Measurements from ENCODE around the gene CSN2. TPM values are rescaled to one million over a fixed set of nuclear protein-coding genes. Genes with fewer than 3 reads are reported as not detected.

CSN2 gene
- total RNA-seq, 1 donor, result not detected

DNA sequence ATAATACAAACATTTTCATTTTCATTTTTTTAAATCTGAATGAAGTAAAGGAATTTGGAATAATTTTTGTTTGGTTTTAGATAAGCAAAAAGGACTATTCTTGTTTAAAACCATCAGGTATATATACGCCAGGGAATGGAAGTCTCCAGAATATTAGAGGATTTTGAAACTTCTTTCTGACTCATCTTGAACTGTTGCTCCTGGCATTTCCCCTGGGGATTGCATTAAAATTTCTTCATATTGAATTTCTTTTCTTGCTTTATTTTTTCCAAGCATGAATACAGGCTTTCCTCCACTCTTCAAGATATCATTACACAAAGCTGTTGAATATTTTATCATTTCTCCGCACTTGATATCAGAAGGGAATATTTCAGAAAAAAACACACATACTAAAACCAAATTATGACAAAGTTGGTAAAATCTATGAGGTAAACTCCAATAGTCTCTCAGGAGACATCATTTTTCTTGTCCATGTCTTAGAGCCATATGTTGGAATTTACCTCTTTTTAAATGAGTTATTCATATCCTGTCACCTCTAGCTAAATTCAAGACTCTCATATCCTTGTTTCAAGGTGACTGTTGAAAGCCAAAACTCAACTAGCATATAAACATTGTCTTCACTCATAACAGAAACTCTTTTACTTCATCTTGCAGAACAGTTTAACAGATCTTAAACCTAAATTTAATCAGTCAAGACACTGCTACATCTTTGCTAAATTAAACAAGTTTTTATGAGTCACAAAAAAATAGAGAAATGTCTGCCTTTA is 55.3 kb downstream of the CSN2 start:
- DNase-seq (ENCODE audit: low read depth), result peak; percentile 85
- TF ChIP-seq, protein P1, sequence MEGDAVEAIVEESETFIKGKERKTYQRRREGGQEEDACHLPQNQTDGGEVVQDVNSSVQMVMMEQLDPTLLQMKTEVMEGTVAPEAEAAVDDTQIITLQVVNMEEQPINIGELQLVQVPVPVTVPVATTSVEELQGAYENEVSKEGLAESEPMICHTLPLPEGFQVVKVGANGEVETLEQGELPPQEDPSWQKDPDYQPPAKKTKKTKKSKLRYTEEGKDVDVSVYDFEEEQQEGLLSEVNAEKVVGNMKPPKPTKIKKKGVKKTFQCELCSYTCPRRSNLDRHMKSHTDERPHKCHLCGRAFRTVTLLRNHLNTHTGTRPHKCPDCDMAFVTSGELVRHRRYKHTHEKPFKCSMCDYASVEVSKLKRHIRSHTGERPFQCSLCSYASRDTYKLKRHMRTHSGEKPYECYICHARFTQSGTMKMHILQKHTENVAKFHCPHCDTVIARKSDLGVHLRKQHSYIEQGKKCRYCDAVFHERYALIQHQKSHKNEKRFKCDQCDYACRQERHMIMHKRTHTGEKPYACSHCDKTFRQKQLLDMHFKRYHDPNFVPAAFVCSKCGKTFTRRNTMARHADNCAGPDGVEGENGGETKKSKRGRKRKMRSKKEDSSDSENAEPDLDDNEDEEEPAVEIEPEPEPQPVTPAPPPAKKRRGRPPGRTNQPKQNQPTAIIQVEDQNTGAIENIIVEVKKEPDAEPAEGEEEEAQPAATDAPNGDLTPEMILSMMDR (IDR thresholded peaks at IDR 0.05; ENCODE audit: insufficient read depth, low read length), result no peak

DNA sequence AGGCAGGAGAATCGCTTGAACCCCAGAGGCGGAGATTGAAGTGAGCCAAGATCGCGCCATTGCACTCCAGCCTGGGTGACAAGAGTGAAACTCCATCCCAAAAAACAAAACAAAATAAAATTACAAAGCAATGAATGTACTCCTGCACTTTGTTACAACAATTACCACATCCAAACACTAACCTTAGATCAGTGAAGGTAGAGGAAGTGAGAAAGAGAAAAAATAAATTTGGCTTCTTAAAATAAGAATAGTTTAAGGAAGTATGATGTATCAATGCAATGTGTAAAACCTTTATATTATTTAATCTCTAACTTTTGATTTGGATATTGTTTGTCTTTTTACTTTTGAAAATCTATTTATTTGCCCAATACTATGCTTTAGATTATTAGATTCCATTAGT is 56.3 kb downstream of the CSN2 start:
- no peak overlapping the region for H3K4me3 ChIP-seq (ENCODE audit: low read depth, low read length)
- TF ChIP-seq, protein P1 (IDR thresholded peaks at IDR 0.05; ENCODE audit: insufficient read depth, low read length), result no peak
- DNase-seq (ENCODE audit: low read depth), result no peak

More for the DNA sequence above, 55.3 kb downstream of the CSN2 start:
- H3K4me3 ChIP-seq (ENCODE audit: low read depth, low read length), result no peak overlapping the region

DNA sequence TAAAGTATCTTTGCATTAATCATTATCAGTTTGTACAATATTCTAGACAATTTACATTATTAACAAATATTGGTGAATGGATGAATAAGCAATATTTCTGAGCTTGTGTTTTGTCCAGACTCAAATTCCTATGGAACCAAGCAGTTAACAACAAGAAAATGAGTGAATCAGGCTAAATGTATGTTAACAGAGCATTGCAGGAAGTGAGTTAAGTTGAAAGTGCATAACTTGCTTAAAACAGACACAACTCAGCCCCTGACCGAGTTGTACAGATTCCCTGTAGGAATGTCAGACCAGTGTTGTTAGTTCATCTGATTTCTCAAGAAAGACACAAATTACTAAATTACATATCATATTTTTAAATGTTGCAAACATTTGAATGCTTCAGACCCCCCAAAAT is 58.4 kb downstream of the CSN2 start:
- DNase-seq (ENCODE audit: low read depth), result peak; percentile 15
- TF ChIP-seq, protein P1 (IDR thresholded peaks at IDR 0.05; ENCODE audit: insufficient read depth, low read length), result no peak
- H3K4me3 ChIP-seq (ENCODE audit: low read depth, low read length), result no peak overlapping the region

Other genes starting within 250 kb of the CSN2 start
- gene SULT1B1, start 205.1 kb downstream of the CSN2 start, total RNA-seq (ENCODE audit: low replicate concordance), result 0.74 and 1.3 TPM in 2 replicates
- gene SULT1E1, start 105.6 kb downstream of the CSN2 start, total RNA-seq (ENCODE audit: low replicate concordance), result 0.41 and 1.7 TPM in 2 replicates
- gene CSN1S1, start 34.7 kb downstream of the CSN2 start, total RNA-seq (ENCODE audit: low replicate concordance), result not detected in 2 replicates
- 0.72 TPM in 1 of 2 replicates, not detected in the other for gene STATH, start 30.2 kb upstream of the CSN2 start, total RNA-seq (ENCODE audit: low replicate concordance)
- not detected in 2 replicates for gene HTN3, start 62.7 kb upstream of the CSN2 start, total RNA-seq (ENCODE audit: low replicate concordance)
- not detected in 2 replicates for gene HTN1, start 84.7 kb upstream of the CSN2 start, total RNA-seq (ENCODE audit: low replicate concordance)
- gene PRR27, start 188.5 kb upstream of the CSN2 start, total RNA-seq (ENCODE audit: low replicate concordance), result not detected in 2 replicates
- gene ODAM, start 230.0 kb upstream of the CSN2 start, total RNA-seq (ENCODE audit: low replicate concordance), result not detected in 2 replicates